Suprapubic skin (tissue), 4 donors: ENCODE results near the gene PANX1. TPM values are rescaled to one million over a fixed set of nuclear protein-coding genes. Genes with fewer than 3 reads are reported as not detected.

Experiments used
- DNase-seq, 2 donors: peaks; one replicate each; pipeline ENCODE4 v3.0.0-alpha.2; 2019; ENCODE audit warnings: low spot score in 2 of 2
- H3K27ac ChIP-seq: fragments of 200-600 bp; sonication (generic); one replicate; pipeline ENCODE4 v1.5.1; 2019
- H3K27me3 ChIP-seq: fragments of 200-600 bp; sonication (generic); one replicate; pipeline ENCODE4 v1.5.1; 2019
- H3K36me3 ChIP-seq: fragments of 200-600 bp; sonication (generic); one replicate; pipeline ENCODE4 v1.5.1; 2019
- H3K4me1 ChIP-seq: fragments of 200-600 bp; sonication (generic); one replicate; pipeline ENCODE4 v1.5.1; 2019
- H3K4me3 ChIP-seq: fragments of 200-600 bp; sonication (generic); one replicate; pipeline ENCODE4 v1.5.1; 2019; ENCODE audit warnings: mild to moderate bottlenecking
- H3K9me3 ChIP-seq: fragments of 200-600 bp; sonication (generic); one replicate; pipeline ENCODE4 v1.5.1; 2019
- EP300 ChIP-seq: sonication (generic); formaldehyde crosslinking; IDR thresholded peaks from one replicate; pipeline ENCODE4 v1.6.1; 2017; ENCODE audit warnings: antibody characterized with exemption
- POLR2A ChIP-seq, 2 donors: fragments of 450-650 bp; IDR thresholded peaks; one replicate each; pipeline ENCODE4 v1.6.1; 2017; ENCODE audit warnings: antibody characterized with exemption in 2 of 2, mild to moderate bottlenecking in 2 of 2, moderate library complexity in 2 of 2
- POLR2AphosphoS5 ChIP-seq, 3 donors: sonication (generic); formaldehyde crosslinking; IDR thresholded peaks; one replicate each; pipeline ENCODE4 v1.6.1; 2017; ENCODE audit warnings: antibody characterized with exemption in 3 of 3
- WGBS: methylation state at CpG from one replicate; pipeline ENCODE4 v1.1.5; 2018; 5-methylcytosine and 5-hydroxymethylcytosine counted together
- total RNA-seq, 4 donors: library from RNA; depleted of rRNA; stranded (reverse); fragments of >200 nt; gene quantifications; one replicate each; pipeline ENCODE4 v1.1.0, GENCODE V29; 2016
- TF ChIP-seq, protein P1 (sequence below), 2 donors: fragments of 200-600 bp in 1 of 2; fragments of 450-650 bp in 1 of 2; sonication (generic) in 1 of 2; IDR thresholded peaks; one replicate each; pipeline ENCODE4 v1.5.1; 2016 to 2019; ENCODE audit warnings: antibody characterized with exemption in 2 of 2, mild to moderate bottlenecking in 1 of 2, moderate library complexity in 1 of 2

PANX1 gene
- total RNA-seq, 4 donors from 2014 or later = 8.9 to 42.7 (median 28.2) TPM

DNA sequence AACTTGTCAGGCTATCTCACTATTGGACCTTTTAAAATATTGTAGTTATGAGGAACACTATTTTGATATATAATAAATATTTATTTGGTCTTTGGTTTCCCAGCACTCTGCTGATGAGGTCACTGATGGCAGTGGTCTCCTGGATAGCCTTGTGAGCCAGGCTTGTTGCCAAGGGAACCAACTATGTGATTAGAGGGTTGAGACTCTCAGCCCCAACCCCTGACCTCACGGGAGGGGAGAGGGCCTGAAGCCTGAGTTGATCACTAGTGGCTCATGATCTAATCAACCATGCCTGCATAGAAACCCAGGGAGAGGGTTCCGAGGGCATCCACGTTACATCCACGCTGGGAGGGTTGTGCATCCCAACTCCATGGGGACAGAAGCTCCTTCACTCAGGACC, 10.8 kb downstream of the PANX1 start:
- Histone ChIP-seq H3K27ac (no peak overlapping the region), H3K9me3 (no peaks in the 10 kb centered on the region), H3K4me1 (peaks cover 34% of the 10 kb centered on the region), H3K4me3 (no peak overlapping the region), H3K36me3 (no peaks in the 10 kb centered on the region), H3K27me3 (no peaks in the 10 kb centered on the region)
- DNase-seq = no peak
- TF ChIP-seq POLR2A (IDR thresholded peaks at IDR 0.05) = no peak
- no peak for TF ChIP-seq EP300
- TF ChIP-seq, protein P1, sequence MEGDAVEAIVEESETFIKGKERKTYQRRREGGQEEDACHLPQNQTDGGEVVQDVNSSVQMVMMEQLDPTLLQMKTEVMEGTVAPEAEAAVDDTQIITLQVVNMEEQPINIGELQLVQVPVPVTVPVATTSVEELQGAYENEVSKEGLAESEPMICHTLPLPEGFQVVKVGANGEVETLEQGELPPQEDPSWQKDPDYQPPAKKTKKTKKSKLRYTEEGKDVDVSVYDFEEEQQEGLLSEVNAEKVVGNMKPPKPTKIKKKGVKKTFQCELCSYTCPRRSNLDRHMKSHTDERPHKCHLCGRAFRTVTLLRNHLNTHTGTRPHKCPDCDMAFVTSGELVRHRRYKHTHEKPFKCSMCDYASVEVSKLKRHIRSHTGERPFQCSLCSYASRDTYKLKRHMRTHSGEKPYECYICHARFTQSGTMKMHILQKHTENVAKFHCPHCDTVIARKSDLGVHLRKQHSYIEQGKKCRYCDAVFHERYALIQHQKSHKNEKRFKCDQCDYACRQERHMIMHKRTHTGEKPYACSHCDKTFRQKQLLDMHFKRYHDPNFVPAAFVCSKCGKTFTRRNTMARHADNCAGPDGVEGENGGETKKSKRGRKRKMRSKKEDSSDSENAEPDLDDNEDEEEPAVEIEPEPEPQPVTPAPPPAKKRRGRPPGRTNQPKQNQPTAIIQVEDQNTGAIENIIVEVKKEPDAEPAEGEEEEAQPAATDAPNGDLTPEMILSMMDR (IDR thresholded peaks at IDR 0.05) = no peak
- TF ChIP-seq POLR2AphosphoS5 (IDR thresholded peaks at IDR 0.05) = no peak
- WGBS = 96% methylated on average over 3 of the region's 4 CpGs

DNA sequence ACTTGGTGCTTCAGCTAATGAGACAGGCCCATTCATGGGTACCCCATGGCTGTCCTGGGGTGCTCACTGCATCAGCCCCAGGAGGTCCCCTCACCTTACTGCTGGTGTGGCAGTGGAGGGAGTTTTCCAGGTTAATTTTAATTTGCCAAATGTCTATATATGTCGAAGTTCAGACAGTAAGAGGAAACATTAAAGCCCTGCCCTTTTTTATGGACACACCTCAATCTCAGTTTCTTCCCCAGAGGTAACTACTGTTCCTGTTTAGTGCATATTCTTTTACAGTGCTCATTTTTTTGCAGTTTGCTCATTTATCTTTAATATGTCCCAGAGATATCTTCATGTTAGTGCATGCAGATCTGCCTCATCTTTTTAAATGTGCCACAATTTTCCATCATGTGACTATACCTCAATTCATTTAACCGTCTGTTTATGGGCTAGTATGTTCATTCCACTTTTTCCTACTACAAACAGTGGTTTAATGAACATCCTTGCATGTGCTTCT, 11.6 kb downstream of the PANX1 start:
- DNase-seq = no peak
- no peak for TF ChIP-seq POLR2A (IDR thresholded peaks at IDR 0.05)
- TF ChIP-seq POLR2AphosphoS5 (IDR thresholded peaks at IDR 0.05) = no peak
- TF ChIP-seq EP300 = no peak
- TF ChIP-seq, protein P1 (IDR thresholded peaks at IDR 0.05) = no peak
- no peaks in the 10 kb centered on the region for H3K9me3 ChIP-seq
- peaks cover 27% of the 10 kb centered on the region for H3K4me1 ChIP-seq
- no peaks in the 10 kb centered on the region for H3K27me3 ChIP-seq
- H3K4me3 ChIP-seq = no peak overlapping the region
- H3K36me3 ChIP-seq = no peaks in the 10 kb centered on the region
- no peak overlapping the region for H3K27ac ChIP-seq
- WGBS = 42% methylated on average over 2 of the region's 2 CpGs

DNA sequence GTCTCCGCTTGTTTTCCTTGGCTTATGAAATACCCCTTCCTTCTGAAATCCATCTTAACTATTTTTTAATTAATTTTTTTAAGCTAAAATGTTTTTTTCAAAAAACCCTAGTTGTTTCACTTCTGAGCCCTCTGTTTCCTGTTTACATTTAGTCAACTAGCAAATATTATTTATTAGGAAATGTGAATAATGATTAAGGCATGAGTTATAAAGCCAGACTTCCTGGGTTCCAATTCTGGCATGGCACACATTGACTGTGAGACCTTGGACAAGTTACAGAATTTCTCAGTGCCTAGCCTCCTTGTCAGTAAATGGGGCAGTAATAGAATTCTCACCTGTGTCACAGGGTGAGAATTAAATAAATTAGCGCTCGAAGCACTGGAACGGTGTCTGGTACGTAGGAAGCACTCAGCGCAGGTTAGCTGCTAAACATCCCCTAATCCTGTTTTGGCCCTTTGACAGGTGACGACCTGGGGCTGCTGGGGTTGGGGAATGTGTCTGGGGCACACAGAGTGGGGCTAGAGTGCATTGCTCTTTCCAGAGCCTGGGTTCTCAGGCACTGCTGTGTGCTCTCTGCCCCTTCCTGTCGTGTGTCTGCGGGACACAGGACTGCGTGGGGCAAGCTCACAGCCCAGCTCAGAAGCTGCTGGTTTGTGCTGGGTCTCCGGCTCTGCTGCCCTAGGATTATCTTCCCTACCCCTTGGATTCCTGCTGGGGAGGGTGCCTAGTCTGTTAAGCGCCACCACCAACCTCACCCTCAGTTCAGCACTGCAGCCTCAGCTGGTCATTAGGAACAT, 13.1 kb downstream of the PANX1 start:
- Histone ChIP-seq H3K9me3 (no peaks in the 10 kb centered on the region), H3K4me1 (peaks cover 19% of the 10 kb centered on the region), H3K4me3 (no peak overlapping the region), H3K27me3 (no peaks in the 10 kb centered on the region), H3K36me3 (no peaks in the 10 kb centered on the region), H3K27ac (no peak overlapping the region)
- TF ChIP-seq POLR2A (IDR thresholded peaks at IDR 0.05) = no peak
- no peak for TF ChIP-seq POLR2AphosphoS5 (IDR thresholded peaks at IDR 0.05)
- TF ChIP-seq, protein P1 (IDR thresholded peaks at IDR 0.05) = no peak
- no peak for TF ChIP-seq EP300
- WGBS = 85% methylated on average over 11 of the region's 12 CpGs
- DNase-seq = no peak

DNA sequence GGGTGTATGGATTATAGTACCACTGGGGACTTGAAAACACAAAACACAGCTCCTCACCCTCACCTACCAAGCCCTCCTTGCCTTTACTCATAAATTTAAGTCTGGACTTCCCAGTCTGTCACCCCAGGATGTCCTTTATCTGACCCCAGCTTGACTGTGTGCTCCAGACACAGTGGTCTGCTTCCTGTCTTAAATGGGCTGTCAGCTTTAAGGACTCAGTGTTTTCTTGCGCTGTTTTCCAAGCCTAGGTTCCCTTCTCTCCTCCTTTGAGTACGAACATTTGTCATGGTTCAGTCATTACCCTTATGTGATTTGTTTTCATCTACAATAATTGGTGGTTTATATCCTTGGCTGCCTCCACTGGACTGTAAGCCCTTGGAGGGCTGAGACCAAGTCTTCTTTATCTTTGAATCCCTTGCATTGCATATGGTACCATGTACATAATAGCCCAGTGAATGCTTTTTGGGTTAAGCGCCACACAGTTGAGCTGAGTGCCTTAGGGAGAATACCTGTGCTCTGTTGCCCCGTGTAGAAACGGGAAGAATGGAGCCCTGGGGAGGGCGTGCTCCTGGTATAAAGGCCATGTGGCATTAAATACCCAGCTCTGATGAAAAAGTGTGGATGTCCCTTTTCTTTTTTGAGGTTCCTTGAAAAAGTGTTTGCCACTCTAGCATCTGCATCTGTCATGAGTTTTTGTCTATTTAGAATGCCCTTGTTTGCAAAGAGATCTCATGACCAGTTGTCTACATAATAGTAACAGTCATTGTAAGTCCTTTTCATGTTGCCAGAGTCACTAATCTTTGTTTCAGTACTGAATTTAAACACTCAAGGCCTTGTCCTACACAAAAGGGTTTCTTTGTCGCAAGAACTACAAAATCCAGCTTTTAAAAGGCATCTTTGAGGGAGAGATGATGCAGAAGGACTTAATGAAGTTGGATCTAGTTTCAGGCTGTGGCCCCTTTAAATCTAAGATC, 14.0 kb downstream of the PANX1 start:
- TF ChIP-seq POLR2AphosphoS5 (IDR thresholded peaks at IDR 0.05) (no peak), POLR2A (IDR thresholded peaks at IDR 0.05) (no peak), EP300 (no peak)
- TF ChIP-seq, protein P1 (IDR thresholded peaks at IDR 0.05) = no peak
- H3K36me3 ChIP-seq = no peaks in the 10 kb centered on the region
- no peak overlapping the region for H3K27ac ChIP-seq
- H3K27me3 ChIP-seq = no peaks in the 10 kb centered on the region
- H3K4me3 ChIP-seq = no peak overlapping the region
- no peak for DNase-seq
- 80% methylated on average over 7 of the region's 7 CpGs for WGBS
- peaks cover 18% of the 10 kb centered on the region for H3K4me1 ChIP-seq
- no peaks in the 10 kb centered on the region for H3K9me3 ChIP-seq

DNA sequence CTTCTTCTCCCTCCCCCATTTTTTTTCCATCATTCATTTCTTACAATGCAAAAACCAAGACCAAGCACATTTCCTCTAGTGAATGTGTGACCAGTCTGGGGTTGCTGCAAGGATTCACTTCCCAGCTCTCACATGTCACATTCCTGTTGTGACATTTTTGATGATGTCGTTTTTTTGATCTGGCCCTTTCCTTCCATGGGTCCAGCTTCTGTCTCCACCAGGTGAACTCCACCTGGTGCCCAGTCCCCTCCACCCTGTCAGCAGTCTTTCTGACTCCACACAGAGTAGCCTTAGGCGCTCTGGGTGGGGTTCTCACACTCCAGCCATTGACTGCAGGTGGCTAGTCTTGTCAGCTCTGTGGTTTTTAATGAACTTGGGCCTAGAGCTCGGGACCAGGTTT, 15.6 kb downstream of the PANX1 start:
- no peak for DNase-seq
- Histone ChIP-seq H3K36me3 (no peaks in the 10 kb centered on the region), H3K27me3 (no peaks in the 10 kb centered on the region), H3K4me1 (peaks cover 20% of the 10 kb centered on the region), H3K9me3 (no peaks in the 10 kb centered on the region), H3K27ac (no peak overlapping the region), H3K4me3 (no peak overlapping the region)
- TF ChIP-seq EP300 = no peak
- TF ChIP-seq, protein P1 (IDR thresholded peaks at IDR 0.05) = no peak
- no peak for TF ChIP-seq POLR2A (IDR thresholded peaks at IDR 0.05)
- TF ChIP-seq POLR2AphosphoS5 (IDR thresholded peaks at IDR 0.05) = no peak
- WGBS = 74% methylated on average over 3 of the region's 3 CpGs
